H1 (cell line): ENCODE data around the gene FAM24B. TPM values are rescaled to one million over a fixed set of nuclear protein-coding genes. Genes with fewer than 3 reads are reported as not detected.

ENCODE experiments used
- CEBPB ChIP-seq: IDR thresholded peaks from 2 replicates; pipeline ENCODE4 v1.6.1; 2012; ENCODE audit warnings: low read depth, low read length
- CHD7 ChIP-seq: fragments of 300-600 bp; sonication (generic); IDR thresholded peaks from 2 replicates; pipeline ENCODE4 v1.7.1; 2012; ENCODE audit warnings: low read length, moderate library complexity, mild to moderate bottlenecking, inconsistent platforms; ENCODE audit not compliant: insufficient replicate concordance
- EZH2 ChIP-seq: fragments of 200-600 bp; sonication (generic); IDR thresholded peaks from 2 replicates; pipeline ENCODE4 v1.7.1; 2012; ENCODE audit warnings: low read depth, mild to moderate bottlenecking, moderate library complexity, low read length, inconsistent platforms; ENCODE audit not compliant: severe bottlenecking
- TAF1 ChIP-seq: IDR thresholded peaks from 2 replicates; pipeline ENCODE4 v1.6.1; 2011; ENCODE audit warnings: mild to moderate bottlenecking, low read depth, low read length
- TAF7 ChIP-seq: optimal IDR thresholded peaks from 2 replicates; pipeline ENCODE3; 2011; ENCODE audit warnings: low read depth, mild to moderate bottlenecking, inconsistent platforms, low read length, moderate library complexity, borderline replicate concordance
- polyA plus RNA-seq, 7 experiments: library from polyadenylated mRNA; depleted of rRNA in 3 of 7; stranded (reverse) in 5 of 7; unstranded in 2 of 7; fragments of >200 nt in 5 of 7; fragments of 200-250 nt in 2 of 7; gene quantifications; 1 replicate in 5 of 7; 2 replicates in 1 of 7; 4 replicates in 1 of 7; pipeline versions ENCODE4 v1.2.1 to v1.2.3, GENCODE V29; 2011 to 2013; ENCODE audit warnings: missing spikeins in 2 of 7, mixed read lengths in 2 of 7
- total RNA-seq: library from RNA; stranded (reverse); fragmentation: NEBNext Ultra II Directional; extraction: Animal tissue kit (Norgen Biotek cat#: 25700); gene quantifications from 2 replicates; pipeline ENCODE4 v1.2.1, GENCODE V29; 2021

The FAM24B gene
- total and polyA plus RNA-seq, 2 of the 8 experiments (the other 6 are each of a cell fraction or from before 2014, with no cell fraction given) = 0.50 to 0.56 TPM

GRCh38 chr10:122827302-122827701 lies 52.1 kb downstream of the FAM24B start (continued):
- TF ChIP-seq CHD7 = no peak
- no peak for TF ChIP-seq TAF1
- TF ChIP-seq TAF7 = no peak
- TF ChIP-seq CEBPB = no peak
- TF ChIP-seq EZH2 = no peak
- TF ChIP-seq, all 59 proteins: peak for 0
